ENCODE data around the gene GOLPH3.

GRCh38 chr5:32163053-32163452, 11.1 kb downstream of the GOLPH3 start:
- no peak for TF ChIP-seq CTCF (IDR thresholded peaks at IDR 0.05 in 2 of 3, conservative IDR thresholded peaks at IDR 0.05 in 1 of 3; ENCODE audit: borderline replicate concordance in 1 of 3, insufficient read depth in 1 of 3, low read depth in 2 of 3, low read length in 2 of 3)
- no peak for TF ChIP-seq MAX (IDR thresholded peaks at IDR 0.05)
- TF ChIP-seq EZH2phosphoT487 (IDR thresholded peaks at IDR 0.05; ENCODE audit: borderline replicate concordance): no peak
- TF ChIP-seq POLR2AphosphoS5 (IDR thresholded peaks at IDR 0.05; ENCODE audit: low read depth, low read length): no peak
- no peak for TF ChIP-seq RAD21 (IDR thresholded peaks at IDR 0.05; ENCODE audit: low read depth)
- no peak for TF ChIP-seq FOSL1 (IDR thresholded peaks at IDR 0.05; ENCODE audit: low read depth)
- TF ChIP-seq POLR2A (IDR thresholded peaks at IDR 0.05; ENCODE audit: borderline replicate concordance, extremely low read depth, insufficient read depth, insufficient read length): no peak
- no peak for TF ChIP-seq YY1 (IDR thresholded peaks at IDR 0.05; ENCODE audit: extremely low read depth, insufficient replicate concordance, low read depth, low read length)
- no peak for TF ChIP-seq ZFX (IDR thresholded peaks at IDR 0.05)
- TF ChIP-seq EZH2 (IDR thresholded peaks at IDR 0.05): no peak
- TF ChIP-seq SIN3A (IDR thresholded peaks at IDR 0.05; ENCODE audit: low read depth): no peak
- no peak for TF ChIP-seq ZNF274 (IDR thresholded peaks at IDR 0.05; ENCODE audit: low read depth, low read length)

Measured in HCT116 (cell line).